ENCODE results near the gene RRP1B. TPM values are rescaled to one million over a fixed set of nuclear protein-coding genes. Genes with fewer than 3 reads are reported as not detected.

RRP1B gene
- polyA plus RNA-seq, 1 donor = 23.4 TPM

DNA sequence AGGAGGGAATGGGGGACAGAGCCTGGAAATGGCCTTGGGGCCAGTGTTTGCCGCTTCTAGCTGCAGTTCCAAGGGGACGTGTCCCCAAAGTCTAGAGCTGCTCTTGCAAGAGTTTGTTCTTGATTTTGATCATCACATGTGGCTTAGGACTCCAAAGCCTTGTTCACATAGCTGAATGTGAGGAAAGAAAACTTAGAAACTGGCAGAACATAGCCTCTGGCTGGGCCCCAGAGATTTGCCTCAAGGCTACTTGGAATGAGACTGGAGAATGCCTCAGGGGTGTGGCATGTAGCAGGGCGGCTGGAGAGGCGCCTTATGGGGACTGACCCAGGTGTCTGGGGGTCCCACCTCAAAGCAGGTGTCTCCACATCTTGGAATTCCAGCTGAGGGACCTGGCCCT, 61.8 kb downstream of the RRP1B start:
- no peak for DNase-seq (ENCODE audit: low read depth)

DNA sequence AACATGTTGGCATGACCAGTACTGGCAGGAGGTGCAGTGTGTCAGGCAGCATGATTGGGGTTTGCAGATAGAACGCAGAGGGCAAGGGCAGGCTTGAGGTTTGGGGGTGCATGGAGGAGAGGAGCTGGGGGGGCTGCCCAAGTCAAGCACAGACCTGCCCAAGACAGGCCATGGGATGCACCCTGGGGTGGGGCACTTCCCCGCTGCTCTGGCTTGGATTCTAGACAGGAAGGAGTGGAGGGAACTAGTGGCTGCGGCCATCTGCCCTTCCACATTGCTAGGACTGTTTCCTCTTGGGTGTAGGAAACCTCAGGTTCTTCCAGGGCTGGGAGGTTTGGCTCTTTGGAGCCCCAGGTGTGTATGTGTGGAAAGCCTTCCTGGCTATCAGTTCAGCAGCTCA, 62.6 kb downstream of the RRP1B start:
- DNase-seq (ENCODE audit: low read depth) = no peak

DNA sequence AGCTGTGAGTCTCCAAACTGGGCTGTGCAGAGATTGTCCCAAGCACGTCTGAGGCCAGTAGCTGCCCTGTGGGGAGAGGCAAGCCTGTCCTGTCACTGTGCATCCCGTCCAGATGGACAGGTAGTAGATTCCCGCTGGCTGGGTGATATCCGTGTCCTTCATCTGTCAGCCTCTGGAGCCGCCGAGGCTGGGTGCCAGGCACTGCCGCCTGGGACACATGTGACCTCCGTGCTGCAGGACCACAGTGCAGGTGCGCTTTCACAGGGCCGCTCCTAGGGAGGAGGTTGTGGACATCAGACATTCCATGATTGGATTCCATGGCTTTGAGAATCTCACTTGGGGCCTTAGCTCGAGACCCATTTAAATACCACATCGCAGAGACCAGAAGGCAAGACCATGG, 64.3 kb downstream of the RRP1B start:
- DNase-seq (ENCODE audit: low read depth) = no peak

DNA sequence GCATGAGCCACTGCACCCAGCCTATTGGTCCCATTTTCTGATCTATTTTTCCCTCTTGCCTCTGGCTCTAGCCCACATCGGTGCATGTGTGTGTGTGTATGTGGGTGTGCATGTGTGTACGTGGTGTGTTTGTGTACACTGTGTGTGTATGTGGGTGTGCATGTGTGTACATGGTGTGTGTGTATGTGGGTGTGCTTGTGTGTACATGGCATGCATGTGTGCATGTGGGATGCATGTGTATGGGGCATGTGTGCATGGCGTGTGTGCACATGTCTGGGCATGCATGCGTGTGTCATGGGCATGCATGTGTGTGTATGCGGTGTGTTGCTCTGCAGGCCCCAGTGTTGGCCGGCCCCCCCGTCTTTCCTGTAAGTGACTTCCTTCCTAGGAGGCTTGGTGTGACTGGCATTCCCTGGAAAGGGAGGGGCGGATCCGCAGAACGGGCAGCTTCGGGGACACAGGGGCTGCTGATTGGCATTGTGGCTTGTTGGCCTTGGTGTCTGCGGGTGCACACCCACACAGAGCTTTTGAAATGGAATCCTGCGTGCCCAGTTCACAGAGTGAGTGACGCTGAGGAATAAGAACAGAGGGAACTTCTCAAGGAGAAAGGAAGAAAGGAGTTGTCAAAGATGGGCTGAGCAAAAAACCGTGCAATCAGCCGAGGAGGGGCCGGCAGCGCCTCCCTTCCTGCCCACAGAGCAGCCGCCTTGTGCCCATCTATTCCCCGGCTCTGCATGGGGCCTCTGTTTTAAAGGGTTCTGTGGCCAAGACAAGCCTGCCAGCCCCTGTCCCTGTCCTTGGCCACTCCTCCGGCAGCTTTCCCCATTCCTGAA, 67.5 kb downstream of the RRP1B start:
- no peak for DNase-seq (ENCODE audit: low read depth)

DNA sequence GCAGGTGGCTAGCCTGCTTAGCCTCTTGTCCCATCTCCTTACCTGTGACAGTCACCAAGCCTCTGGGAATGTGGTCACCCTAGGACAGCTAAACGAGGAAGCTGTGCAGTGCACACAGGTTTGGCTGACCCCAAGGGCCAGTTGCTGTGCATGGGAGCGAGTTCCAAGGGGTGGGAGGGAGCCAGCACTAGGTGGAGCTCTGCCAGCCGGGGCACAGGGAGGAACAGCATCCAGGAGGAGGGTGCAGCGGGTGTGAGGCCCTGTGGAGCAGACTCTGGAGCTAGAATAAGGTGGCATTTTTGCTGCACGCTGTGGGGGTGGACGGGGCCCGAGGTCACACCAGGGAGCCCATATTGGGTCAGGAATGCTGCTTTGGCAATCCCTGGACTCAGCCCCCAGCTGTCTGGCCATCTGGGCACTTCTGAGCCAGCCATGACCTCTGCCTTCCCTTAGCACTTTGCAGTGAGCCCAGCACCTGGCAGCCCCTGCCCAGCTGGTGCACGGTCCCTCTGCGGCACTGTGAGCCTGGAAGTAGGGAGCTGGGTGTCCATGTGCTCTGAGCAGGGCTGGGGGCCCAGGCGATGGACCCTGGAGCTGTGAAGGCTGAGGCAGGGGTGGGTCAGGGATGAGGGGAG, 68.3 kb downstream of the RRP1B start:
- DNase-seq (ENCODE audit: low read depth) = no peak

DNA sequence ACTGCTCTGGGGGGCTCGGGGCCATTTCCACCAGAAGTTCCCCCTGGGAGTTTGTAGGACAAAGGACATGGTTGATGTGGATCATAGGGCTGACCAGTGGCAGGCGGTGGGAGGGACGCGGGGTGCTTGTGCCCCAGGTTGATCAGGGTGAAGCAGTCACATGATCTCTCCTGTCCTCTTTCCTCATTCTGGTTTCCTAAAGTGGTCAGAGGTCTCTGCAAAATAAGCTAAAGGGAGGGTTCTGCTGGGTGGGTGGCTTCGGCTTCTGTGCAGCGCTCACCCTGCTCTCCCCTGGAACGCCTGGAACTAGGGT, 68.8 kb downstream of the RRP1B start:
- DNase-seq (ENCODE audit: low read depth) = no peak

DNA sequence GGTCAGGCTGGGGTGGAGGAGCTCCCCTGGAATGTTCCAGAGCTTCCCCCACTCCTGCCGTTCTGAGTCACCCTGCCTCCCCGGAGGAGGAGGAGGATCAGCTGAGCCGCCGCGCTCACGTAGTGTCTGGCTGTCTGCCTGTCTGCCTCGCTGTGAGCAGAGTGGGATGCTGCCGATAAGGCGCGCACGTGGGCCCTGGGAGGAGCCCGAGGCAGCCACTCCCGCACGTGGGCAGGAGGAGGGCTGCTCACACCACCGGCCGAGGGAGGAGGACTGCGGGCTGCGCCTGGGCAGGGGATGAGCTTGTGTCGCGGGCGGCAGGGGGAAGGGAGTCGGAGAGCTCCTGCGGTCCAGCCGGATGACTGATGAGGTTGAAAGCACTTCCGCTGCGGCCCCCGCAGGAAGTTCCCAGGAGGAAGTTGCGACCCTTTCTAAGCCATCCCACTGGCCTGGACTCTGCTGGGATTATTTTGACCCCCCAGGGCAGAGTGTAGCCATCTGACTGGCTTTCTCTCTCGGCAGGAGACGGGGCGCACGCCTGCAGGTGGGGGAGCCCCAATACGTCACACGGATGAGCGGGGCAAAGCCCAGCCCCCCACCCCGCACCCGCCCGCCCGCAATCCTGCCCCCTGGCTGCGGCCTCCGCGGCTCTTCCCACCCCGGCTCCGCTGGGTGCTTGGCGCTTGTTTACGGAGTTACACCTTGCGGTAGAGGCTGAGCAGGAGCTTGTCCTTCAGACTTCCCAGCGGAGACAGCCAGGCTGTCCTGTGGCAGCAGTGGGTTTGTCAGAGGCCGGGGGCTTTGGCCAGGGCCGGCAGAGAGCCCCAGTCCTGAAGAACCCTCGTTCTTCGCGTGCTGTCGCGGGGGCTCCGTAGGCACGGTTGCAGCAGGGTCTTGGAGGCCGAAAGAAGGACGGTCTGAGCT, 69.4 kb downstream of the RRP1B start:
- DNase-seq (ENCODE audit: low read depth) = peak; percentile 80

DNA sequence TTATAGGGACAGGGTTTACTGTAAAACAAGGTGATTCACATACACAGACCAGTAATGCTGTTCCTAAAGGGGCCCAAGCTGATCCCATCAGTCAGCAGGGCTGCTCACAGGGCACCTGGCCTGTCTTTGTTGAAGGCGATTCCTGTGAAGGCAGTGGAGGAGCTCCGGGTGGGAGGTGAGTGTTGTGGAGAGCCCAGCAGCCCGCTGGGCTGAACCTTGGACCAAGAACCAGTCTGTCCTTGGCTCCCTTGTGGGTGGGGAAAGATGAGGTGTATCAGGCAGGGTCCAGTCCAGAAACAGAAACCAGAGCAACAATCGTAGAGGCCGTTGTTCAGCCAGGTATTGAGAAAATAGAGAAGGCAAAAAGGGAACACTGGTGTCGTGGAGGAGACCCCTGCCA, 72.1 kb downstream of the RRP1B start:
- no peak for DNase-seq (ENCODE audit: low read depth)

DNA sequence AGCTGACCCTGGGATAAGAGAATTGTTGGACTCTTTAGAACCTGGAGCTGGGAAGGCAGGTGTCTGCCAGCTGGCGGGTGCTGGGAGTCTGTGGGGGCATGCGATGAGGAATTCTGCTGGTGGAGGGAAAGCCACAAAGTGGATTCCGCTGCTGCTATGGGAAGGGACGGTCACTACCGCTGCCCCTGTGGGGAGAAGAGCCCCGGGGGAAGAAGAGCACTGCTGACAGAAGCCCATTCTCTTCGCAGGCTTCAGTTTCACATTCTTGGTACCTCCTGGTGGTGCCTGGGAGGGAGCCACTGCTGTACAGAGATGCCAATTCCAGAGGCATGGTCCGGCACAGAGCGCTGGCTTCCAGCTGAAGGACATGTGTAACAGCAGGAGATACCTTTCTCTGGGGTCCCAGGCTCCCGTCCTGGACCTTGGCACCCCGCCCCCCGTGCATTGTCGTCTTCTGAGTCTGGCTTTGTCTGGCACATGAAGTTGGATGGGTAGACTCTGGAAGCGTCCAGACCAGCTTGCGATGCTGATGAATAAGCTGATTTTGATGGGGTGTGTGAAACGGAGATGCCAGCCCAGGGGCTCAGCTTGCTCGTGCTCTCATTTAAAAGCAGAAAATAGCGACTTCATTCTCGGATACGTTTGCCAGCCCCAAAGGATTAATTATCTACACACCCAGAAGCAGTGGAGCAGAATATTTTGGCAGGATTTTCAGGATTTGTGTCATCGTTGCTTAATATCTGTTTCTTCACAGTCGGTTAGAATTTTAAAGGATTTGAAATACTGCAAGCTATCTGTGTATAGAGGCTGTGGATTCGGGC, 72.7 kb downstream of the RRP1B start:
- DNase-seq (ENCODE audit: low read depth) = no peak

DNA sequence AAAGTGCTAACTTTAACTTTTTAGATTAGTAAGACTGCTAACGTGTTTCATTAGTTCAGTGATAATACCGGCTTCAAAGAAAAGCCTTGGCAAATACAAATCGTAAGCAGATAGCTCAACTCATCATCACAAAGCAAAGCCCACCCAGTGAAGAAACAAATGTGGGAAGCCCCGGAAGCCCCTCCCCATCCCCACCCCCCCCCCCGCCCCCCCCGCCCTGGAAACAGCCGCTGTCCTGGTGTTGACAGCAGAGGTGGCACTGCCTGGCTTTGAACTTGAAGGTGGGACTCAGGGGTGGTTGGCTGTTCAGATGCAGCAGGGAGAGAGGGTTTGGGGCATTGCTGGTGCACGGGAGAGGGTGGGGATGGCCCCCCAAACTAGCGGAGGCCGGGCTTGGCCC, 73.7 kb downstream of the RRP1B start:
- no peak for DNase-seq (ENCODE audit: low read depth)

DNA sequence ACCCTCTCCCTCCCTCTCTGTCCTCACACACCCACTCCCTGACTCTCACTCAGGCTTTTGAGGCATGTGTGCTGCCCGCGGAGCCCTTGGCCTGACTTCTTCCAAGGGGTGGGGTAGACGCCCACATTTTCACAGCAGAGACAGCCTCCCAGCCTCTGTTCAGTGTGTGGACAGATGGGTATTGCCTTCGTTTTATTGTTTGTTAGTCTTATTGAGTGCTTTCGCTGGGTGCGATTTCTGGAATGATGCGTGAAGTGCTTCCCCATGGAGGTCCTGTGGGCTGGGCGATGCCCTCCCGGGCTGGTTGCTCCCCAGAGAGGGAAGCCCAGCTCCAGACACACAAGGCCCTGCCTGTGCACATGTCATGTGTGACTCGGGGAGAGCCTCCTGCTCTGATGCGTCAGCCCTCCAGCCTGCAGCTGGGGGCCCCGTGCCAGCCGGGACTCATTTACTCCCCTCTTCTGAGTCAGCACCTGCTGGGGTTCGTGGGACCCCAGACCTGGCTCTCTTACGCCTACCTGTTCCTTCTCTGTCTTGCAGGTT, 74.2 kb downstream of the RRP1B start:
- DNase-seq (ENCODE audit: low read depth) = no peak

DNA sequence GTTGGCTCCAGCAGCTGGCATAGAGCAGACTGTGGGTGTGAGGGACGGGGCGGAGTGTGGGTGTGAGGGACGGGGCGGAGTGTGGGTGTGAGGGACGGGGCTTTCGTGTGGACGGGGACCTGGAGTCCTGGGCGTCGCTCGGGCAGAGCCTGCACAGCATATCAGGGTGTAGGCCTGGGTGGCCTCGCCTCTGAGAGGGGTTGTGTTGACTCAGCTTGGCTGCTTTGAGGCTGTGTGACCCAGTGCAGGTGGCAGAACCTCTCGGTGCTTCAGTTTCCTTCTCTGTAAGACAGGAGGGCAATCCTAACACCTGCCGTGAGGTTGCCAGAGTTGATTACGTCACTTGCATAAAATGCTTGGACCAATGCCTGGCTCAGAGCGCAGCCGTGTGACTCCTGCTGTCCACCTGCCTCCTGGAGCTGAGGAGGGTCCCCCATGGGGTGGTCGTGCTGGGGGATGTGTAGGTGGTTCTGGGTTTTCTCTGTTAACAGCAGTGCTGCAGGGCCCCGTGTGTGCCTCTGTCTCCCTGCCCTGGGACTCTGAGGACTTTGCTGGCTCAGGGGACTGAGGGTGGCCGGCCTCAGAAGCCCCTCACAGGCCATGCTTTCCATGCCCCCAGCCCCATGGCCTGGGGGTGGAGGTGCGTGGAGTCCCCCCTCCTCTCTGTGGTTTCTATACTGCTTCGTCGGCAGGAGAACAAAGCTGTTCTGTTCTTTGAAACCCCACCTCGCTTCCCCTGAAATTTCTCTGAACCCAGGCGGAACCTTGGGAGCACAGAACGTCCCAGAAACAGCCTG, 75.0 kb downstream of the RRP1B start:
- no peak for DNase-seq (ENCODE audit: low read depth)

DNA sequence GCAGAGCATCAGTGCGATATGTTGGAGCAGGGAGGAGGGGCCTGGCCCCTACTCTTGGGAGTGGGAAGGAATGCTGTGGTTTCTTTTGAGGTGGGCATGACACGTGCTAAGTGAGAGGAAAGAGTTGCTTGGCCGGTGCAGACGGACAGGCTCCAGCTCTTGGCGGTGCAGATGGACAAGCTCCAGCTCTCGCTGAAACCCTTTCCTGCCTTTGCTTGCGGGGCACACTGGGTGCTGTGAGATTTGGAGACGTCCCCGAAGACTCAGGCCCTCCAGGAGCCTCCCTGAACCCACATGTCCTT, 75.5 kb downstream of the RRP1B start:
- no peak for DNase-seq (ENCODE audit: low read depth)

DNA sequence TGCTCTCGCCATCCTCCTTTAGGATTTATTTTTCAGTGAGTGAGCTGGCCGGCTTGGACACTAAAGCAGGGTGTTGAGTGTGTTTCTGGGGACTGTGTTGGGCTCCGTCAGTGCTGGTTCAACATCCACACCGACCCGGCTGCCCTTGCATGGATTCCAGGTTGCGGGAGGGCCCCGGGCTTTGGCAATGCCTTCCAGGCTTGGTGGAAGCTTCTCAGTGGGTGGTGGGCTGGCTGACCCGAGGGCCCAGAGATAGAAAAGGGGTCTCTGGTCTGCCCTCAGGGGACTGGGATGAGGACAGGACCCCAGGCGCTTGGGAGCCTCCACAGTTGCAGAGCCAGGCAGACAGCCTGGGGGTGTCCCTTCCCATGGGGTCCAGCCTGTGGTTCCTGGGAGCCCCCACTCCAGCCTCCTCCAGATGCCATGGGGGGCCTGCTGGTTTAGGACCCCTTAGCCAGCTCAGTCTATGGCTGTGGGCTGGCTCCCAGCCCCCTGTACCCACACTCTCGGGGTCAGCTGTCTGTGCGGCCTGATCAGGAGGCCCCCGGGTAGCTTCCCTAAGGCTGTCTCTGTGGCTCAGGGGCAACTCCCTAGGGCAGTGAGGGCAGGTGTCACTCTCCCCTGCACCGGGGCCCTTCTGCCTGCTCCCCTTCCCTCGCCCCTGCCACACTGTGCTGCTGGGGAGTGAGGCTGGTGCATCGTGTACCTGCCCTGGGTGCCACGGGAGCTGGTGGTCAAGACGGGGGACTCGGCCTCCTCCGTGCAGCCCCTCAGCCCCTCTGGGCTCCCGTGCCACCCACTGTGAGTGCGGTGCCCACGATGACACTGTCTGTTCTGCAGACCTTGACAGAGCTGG, 76.1 kb downstream of the RRP1B start:
- no peak for DNase-seq (ENCODE audit: low read depth)

DNA sequence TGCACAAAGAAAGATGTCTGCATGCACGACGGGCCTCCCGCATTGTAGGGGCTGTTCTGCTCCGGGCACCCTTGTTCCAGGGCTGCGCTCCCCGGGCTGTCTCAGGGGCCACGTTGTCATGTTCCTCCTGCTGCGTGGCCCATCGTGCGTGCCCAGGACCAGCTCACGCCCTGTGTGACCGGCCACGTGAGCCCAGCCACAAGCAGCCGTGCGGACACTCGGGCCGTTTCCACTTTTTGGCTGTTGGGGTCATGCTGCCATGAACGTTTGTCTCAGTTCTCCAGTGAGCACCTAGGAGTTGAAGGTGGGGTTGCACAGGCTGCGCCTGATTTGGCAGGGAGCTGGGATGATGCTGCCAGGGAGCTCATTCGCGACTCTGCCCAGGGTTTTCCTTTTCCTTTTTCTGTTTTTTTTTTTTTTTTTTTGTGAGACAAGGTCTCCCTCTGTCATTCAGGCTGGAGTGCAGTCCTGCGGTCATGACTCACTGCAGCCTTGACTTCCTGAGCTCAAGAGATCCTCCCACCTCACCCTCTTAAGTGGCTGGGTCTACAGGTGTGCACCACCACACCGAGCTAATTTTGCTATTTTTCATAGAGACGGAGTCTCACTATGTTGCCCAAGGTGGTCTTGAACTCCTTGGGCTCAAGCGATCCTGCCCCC, 77.0 kb downstream of the RRP1B start:
- DNase-seq (ENCODE audit: low read depth) = no peak

DNA sequence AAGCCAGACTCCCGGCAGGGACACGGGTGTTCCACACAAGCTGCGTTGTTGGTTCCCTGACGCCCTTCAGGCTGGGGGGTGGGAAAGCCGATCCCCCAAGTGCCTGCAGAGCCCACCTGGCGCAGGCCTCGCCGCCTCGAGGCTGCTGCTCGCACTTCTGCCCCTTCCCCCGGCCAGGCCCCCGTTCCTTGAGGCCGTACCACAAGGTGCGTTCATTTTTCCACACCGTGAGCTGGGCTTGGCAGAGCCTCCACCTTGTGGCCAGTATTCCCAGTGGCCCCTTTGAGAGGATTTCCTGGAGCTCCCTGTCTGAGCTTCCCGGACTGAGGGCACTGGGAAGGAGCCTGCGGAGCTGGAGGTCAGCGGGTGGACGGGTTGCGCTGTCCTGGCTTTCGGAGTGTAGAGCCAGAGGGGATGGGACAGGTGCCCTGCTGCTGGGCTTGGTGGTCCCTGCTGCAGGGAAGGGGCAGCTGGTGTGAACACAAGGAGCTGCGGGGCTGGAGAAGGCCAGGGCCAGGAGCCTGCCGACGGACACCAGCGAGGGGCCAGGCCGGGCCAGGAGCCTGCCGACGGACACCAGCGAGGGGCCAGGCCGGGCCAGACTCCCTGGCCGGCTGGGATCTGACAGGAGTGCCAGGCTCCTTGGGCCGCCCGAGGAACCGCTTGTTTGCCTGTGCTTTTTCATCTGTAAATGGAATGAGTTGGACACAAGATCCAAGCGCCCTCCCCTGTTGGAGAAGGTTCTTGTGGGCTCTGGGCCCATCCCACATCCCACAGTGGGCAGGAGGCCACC, 78.0 kb downstream of the RRP1B start:
- DNase-seq (ENCODE audit: low read depth) = no peak

DNA sequence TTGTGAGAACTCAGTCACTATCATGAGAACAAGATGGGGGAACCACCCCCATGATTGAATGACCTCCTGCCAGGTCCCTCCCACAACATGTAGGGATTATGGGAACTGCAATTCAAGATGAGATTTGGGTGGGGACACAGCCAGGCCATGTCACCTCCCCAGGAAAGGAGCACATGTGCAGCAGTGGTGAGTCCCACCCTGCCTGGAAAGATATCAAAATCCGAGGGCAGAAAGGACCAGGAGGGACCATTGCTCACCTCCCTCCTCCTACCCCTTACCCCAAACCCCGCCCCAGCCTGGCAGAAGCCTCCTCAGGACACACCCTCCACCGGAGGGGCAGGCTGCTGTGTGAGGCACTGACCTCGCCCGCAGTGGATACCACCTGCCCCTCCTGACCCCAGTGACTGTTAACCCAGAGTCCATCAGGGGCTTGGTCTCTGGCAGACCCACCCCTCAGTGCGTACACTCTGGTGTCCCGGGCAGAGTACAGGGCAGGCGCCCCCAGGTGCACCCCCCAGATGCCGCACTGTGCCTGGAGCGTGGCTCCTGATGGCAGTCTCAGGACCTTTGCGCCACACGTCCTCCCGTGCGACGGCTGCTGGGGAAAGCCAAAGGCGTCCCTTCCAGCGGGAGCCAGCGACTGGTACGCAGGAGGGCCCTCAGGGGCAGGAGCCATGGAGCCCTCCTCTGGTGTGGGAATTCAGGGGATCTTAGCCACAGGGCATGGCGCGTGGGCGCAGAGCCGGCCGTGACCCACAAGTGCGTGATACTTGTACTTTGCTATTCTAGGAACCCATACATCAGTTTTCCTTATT, 80.5 kb downstream of the RRP1B start:
- no peak for DNase-seq (ENCODE audit: low read depth)
